NOMO-1 treated with dmso at 0.1 percent for 144 hours (cell line): ENCODE data around the gene CTU2.

Source experiments
- DNase-seq: peaks from one replicate; lab custom pipeline; 2025; ENCODE audit not compliant: unreplicated experiment; lab: John Stamatoyannopoulos, UW

The CTU2 gene

DNA sequence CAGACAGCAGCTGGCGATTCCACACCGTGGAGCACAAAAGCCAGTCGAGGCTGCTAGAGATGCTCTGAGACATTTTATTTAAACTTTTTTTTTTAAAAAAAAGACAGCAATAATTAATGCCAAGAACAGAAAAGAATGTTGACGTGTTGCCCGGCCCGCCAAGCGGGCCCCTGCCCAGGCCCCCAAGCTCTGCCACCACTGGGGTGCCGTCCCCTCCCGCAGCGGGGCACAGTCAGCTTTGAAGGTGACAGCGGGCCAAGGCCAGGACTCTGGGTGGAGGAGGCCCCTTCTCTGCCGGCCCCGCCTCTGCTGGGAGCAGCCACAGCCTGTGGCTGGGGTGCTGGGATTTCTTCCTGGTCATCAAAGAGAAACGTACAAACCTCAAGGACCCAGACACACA, 9.9 kb upstream of the CTU2 start:
- no peak for DNase-seq

GRCh38 chr16:88697116-88697830, 9.0 kb upstream of the CTU2 start:
- DNase-seq, result no peak

GRCh38 chr16:88697831-88698615, 8.3 kb upstream of the CTU2 start:
- no peak for DNase-seq

DNA sequence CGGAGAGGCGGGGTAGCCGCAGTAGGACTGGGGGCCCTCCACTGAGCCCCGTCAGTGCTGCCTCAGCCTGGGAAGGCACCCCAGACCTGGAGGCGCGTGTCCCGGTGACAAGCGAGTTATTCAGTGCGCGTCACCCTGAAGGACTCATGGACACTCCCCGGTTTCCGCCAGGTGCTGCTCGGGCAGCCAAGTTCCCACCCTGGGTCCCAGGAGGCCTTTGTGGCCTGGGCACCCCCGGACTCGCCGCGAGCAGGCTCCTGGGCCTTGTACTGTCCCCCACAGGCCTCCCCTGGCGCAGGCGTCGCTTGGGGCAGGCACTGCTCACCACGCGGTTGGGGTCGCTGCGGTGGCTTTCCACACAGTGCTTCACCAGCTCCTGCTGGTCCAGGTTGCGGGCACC, 7.7 kb upstream of the CTU2 start:
- no peak for DNase-seq

GRCh38 chr16:88699180-88699579, 7.1 kb upstream of the CTU2 start:
- DNase-seq, result no peak

GRCh38 chr16:88700322-88700635, 6.0 kb upstream of the CTU2 start:
- no peak for DNase-seq

DNA sequence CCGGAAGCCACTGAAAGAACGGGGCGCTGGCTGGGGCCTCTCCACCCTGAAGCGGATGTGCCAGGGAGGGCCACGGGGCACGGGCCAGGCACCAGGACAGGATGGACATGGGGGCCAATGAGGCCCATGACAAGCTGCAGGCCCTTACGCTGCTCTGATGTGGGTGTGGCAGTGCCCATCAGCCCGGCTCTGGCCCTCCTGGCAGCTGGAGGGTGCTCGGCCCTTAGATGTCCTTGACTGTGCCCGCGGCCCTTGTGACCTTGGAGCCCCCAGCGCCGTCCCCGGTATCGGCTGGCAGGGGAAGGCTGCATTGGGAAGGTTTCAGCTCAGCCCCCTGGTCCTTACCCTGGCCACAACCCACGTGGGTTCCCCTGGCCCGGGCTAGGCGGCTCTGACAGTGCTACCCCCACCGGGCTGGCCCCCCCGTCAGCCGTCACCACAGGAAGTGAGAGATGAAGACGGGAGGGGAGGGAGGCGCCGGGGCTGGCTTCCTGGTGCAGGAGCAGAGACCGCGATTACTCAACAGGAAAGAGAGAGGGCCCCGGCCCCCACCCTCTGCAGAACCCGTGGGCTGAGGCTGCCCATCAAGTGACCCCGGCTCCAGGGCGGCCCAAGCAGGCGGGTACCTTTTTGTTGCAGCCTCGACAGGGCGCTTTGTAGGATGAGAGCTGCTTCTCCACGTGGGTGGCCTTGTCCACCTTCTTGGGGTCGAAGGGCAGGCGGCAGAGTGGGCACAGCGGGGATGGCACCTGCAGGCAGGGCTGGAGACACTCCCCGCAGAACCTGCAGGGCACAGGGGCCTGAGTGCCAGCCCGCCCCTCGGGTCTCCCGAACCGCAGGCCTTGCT, 5.4 kb upstream of the CTU2 start:
- DNase-seq, result peak; percentile 96

DNA sequence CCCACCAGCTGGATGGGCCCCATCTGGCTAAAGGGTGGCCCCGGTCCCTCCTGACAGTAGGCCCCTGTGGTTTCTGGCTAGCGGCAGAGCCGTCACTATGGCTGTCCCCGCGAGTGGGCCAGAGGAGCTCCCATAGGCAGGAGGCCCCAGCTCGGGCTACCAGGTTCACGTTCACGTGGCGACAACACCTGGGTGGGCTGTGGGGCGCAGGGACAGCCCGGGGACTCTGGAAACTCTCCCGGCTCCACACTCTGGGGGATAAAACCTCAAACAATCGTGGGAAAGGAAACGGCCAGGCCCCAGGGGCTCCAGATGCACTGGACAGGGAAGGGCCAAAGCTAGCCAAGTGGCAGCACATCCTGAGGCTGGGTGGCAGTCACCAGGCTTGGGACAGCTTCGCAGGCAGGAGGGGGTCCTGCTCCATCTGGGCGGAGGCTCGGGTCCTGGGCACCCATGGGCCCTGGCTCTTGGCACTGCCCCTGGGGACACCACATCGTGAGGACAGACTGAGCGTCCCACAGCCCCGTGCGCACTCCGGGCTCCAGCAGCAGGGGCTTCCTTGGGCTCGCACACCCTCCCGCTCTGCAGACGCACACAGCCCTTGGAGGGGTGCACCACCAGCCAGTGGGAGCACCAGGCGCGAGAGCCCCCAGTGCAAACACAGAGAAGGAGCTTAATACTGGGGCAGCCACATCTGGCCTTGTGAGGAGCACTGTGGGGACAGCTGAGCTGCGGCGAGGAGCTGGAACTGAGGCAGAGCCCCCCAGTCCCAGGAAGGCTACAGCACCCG, 4.5 kb upstream of the CTU2 start:
- DNase-seq, result no peak

DNA sequence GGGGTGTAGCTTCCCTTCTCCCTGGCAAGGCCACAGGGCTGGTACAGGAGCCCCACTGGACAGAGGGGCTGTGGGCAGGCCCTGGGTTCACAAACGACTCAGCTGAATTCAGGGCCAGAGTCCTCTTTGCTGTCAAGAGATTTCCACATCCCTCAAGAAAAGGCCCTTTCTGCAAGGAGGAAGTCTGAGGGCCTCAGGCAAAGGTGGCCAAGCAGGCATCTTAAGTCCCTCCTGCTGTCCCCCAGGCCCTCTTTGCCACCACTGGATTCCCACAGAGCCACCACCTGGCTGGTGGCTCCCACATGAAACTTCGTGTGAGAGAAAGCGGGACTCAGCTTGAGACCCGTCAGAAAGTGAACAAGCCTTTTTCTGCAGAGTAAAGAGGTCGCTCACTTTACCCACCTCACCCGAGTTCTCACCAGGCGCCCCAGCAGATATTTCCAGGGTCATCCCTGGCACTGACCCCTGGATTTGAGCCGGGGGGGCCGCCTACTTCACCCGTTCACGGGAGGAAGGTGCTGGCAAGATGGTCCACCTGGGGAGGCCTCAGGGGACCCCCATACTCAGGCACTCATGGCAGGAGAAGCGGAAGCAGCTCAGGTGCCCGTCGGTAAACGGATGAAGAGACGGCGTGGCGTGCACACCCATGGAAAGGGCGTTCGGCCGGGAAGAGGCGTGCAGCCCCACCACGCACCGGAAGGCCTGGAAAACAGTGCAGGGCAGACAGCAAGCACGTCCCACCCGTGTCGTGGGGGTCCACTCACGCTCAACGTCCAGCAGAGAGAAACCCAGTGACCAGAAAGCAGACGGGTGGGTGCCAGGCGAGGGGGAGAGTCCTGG, 3.7 kb upstream of the CTU2 start:
- peak; percentile 40 for DNase-seq

- DNase-seq, result peak; percentile 67
Observed at GRCh38 chr16:88703486-88704309, 2.6 kb upstream of the CTU2 start.

DNA sequence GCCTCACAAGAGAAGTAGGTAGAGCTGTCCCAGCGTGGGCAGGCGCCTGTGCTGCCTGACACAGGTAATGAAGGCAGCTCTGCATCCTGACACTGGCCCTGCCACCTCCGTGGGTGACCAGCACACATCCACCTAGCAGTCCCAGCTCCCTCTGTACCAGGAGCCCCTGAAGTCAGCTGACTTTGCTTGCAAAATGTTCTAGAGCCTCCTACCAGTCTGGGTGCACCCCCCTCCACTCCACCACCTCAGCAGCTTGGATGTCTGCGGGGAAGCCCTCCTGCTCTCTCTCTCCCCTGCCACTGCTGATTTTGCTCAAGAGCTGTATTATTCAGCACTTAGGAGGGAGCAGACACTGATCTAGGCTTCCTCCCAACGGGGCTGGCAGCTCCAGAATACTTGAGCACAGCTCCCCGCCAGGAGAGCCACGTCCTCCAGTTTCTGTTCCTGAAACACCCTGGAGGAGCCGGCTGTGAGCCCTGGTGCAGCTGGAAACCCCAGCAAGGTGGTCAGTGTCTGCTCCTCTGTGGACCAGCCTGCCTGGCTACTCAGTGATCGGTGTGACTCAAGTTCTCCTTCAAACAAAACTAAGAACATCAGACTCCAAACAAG, 1.1 kb upstream of the CTU2 start:
- DNase-seq, result peak; percentile 69

- no peak for DNase-seq
Observed at GRCh38 chr16:88705801-88706228, 488 bp upstream of the CTU2 start.

- DNase-seq, result no peak
Observed at GRCh38 chr16:88706965-88707826, 893 bp downstream of the CTU2 start.

DNA sequence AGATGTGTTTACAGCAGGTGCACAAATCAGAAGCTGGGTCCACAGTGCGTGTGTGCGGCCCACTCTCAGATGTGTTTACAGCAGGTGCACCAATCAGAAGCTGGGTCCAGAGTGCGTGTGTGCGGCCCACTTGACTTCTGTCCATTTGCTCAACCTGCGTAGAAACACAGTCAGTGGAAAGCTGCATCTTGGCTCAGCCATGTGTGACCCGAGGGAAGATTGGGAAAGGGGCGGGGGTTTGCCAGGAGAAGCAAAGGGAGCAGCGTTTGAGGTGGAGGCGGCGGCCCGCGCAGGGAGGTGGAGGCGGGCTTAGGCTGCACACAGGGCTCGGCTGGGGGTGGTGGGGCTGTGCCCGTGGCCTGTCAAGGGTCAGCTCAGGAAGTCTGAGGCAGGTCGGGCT, 4.3 kb downstream of the CTU2 start:
- no peak for DNase-seq

GRCh38 chr16:88711750-88712340, 5.5 kb downstream of the CTU2 start:
- no peak for DNase-seq

- no peak for DNase-seq
Observed at GRCh38 chr16:88712362-88712979, 6.2 kb downstream of the CTU2 start.

DNA sequence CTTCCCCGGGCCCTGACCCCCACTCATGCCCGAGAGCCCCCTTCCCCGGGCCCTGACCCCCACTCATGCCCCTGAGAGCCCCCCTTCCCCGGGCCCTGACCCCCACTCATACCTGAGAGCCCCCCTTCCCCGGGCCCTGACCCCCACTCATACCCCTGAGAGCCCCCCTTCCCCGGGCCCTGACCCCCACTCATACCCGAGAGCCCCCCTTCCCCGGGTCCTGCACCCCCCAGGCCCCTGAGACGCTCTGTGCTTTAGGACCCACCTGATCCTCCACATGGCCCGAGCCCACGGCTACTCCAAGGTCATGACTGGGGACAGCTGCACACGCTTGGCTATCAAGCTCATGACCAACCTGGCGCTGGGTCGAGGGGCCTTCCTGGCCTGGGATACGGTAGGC, 6.8 kb downstream of the CTU2 start:
- no peak for DNase-seq
